SK-N-SH (cell line): Measurements from ENCODE around the gene ASPDH. TPM values are rescaled to one million over a fixed set of nuclear protein-coding genes. Genes with fewer than 3 reads are reported as not detected.

Experiments
- CTCF ChIA-PET: fragments of 300-600, 350-600 bp; formaldehyde crosslinking; extraction: SDS; loops from one replicate; lab custom pipeline; 2021; lab: Yijun Ruan, JAX
- POLR2A ChIA-PET: fragments of 350-600 bp; sonication (Branson Sonifier 250); formaldehyde crosslinking; extraction: SDS; loops from one replicate; lab custom pipeline; 2020; ENCODE audit warnings: antibody characterized with exemption, inconsistent platforms; lab: Yijun Ruan, JAX
- DNase-seq: peaks from one replicate; pipeline ENCODE4 v3.0.0; 2012
- H2AFZ ChIP-seq: fragments of 200-600 bp; sonication (generic); 2 replicates; pipeline ENCODE4 v1.8.1; 2016; ENCODE audit warnings: antibody characterized with exemption, mild to moderate bottlenecking, low read depth
- H3F3A ChIP-seq: fragments of 200-600 bp; sonication (generic); replicated peaks from 2 replicates; pipeline ENCODE3; 2016; ENCODE audit warnings: antibody characterized with exemption, mild to moderate bottlenecking; ENCODE audit not compliant: insufficient read depth
- H3K27ac ChIP-seq, 2 experiments: fragments of 200-500 bp in 1 of 2; fragments of 200-600 bp in 1 of 2; sonication (Bioruptor generic) in 1 of 2; sonication (generic), shearing (Covaris generic) in 1 of 2; 2 replicates each; pipeline versions ENCODE4 v1.5.1 to v1.6.1; 2014 to 2016; ENCODE audit warnings: low read depth in 2 of 2, inconsistent platforms in 1 of 2, low read length in 1 of 2, mild to moderate bottlenecking in 1 of 2, mixed read lengths in 1 of 2
- H3K27me3 ChIP-seq: fragments of 200-600 bp; sonication (generic), shearing (Covaris generic); 2 replicates; pipeline ENCODE4 v1.6.1; 2016; ENCODE audit warnings: mixed run types; ENCODE audit not compliant: insufficient read depth
- H3K36me3 ChIP-seq, 2 experiments: fragments of 200-500 bp in 1 of 2; fragments of 200-600 bp in 1 of 2; sonication (Bioruptor generic) in 1 of 2; sonication (generic) in 1 of 2; replicated peaks in 1 of 2; 2 replicates each; pipeline versions ENCODE3 to v1.5.1; 2014 to 2016; ENCODE audit warnings: low read length in 1 of 2, mild to moderate bottlenecking in 1 of 2; ENCODE audit not compliant: insufficient read depth in 2 of 2, control insufficient read depth in 1 of 2
- H3K4me1 ChIP-seq, 2 experiments: fragments of 200-500 bp in 1 of 2; fragments of 200-600 bp in 1 of 2; sonication (Bioruptor generic) in 1 of 2; sonication (generic), shearing (Covaris generic) in 1 of 2; 2 replicates each; pipeline versions ENCODE4 v1.5.1 to v1.6.1; 2014 to 2016; ENCODE audit warnings: low read depth in 1 of 2, low read length in 1 of 2, mixed run types in 1 of 2; ENCODE audit not compliant: insufficient read depth in 2 of 2, control insufficient read depth in 1 of 2
- H3K4me2 ChIP-seq: fragments of 200-600 bp; sonication (generic), shearing (Covaris generic); 2 replicates; pipeline ENCODE4 v1.6.1; 2017; ENCODE audit warnings: mixed run types
- H3K4me3 ChIP-seq, 2 experiments: fragments of 200-500 bp in 1 of 2; fragments of 200-600 bp in 1 of 2; sonication (Bioruptor generic) in 1 of 2; sonication (generic), shearing (Covaris generic) in 1 of 2; 2 replicates each; pipeline versions ENCODE4 v1.5.1 to v1.8.1; 2014 to 2016; ENCODE audit warnings: low read depth in 2 of 2, inconsistent platforms in 1 of 2, low read length in 1 of 2, mild to moderate bottlenecking in 1 of 2, mixed read lengths in 1 of 2, moderate library complexity in 1 of 2
- H3K79me2 ChIP-seq: fragments of 200-600 bp; sonication (generic); 2 replicates; pipeline ENCODE4 v1.8.1; 2017; ENCODE audit warnings: mild to moderate bottlenecking; ENCODE audit not compliant: insufficient read depth
- H3K9ac ChIP-seq: fragments of 200-600 bp; sonication (generic); 2 replicates; pipeline ENCODE4 v1.6.1; 2017; ENCODE audit warnings: mixed run types
- H3K9me2 ChIP-seq: fragments of 200-600 bp; sonication (generic); 2 replicates; pipeline ENCODE4 v1.6.1; 2017; ENCODE audit warnings: mixed run types
- H3K9me3 ChIP-seq: fragments of 200-600 bp; sonication (generic); 2 replicates; pipeline ENCODE4 v1.6.1; 2017; ENCODE audit warnings: mixed run types, mild to moderate bottlenecking, moderate library complexity
- H4K20me1 ChIP-seq: fragments of 200-600 bp; sonication (generic); 2 replicates; pipeline ENCODE4 v1.6.1; 2017; ENCODE audit warnings: mild to moderate bottlenecking, mixed run types; ENCODE audit not compliant: insufficient read depth
- CHD2 ChIP-seq: fragments of 150-350 bp; IDR thresholded peaks from 2 replicates; pipeline ENCODE4 v1.6.1; 2018; ENCODE audit warnings: low read length; ENCODE audit not compliant: partially characterized antibody
- ELF1 ChIP-seq: IDR thresholded peaks from 2 replicates; pipeline ENCODE4 v1.4.0; 2012
- EZH2phosphoT487 ChIP-seq: fragments of 200-600 bp; sonication (generic); IDR thresholded peaks from 2 replicates; pipeline ENCODE4 v1.6.1; 2017; ENCODE audit warnings: low read depth, mixed run types, mild to moderate bottlenecking, antibody characterized with exemption, moderate library complexity, borderline replicate concordance
- FOXJ3 ChIP-seq: sonication (generic); formaldehyde crosslinking; IDR thresholded peaks from 2 replicates; pipeline ENCODE4 v1.5.1; 2020; ENCODE audit warnings: mild to moderate bottlenecking, missing genetic modification reagents
- GATA2 ChIP-seq: sonication (generic); formaldehyde crosslinking; IDR thresholded peaks from 2 replicates; pipeline ENCODE4 v1.5.0; 2020; ENCODE audit warnings: mild to moderate bottlenecking, missing genetic modification reagents
- JUND ChIP-seq: IDR thresholded peaks from 2 replicates; pipeline ENCODE4 v1.4.0; 2012
- MXI1 ChIP-seq: IDR thresholded peaks from 2 replicates; pipeline ENCODE4 v1.6.1; 2012; ENCODE audit warnings: mild to moderate bottlenecking, low read depth, low read length, improper control_type of control experiment
- RAD21 ChIP-seq: IDR thresholded peaks from 2 replicates; pipeline ENCODE4 v1.6.1; 2012; ENCODE audit warnings: mild to moderate bottlenecking, low read length
- SMC3 ChIP-seq: IDR thresholded peaks from 2 replicates; pipeline ENCODE4 v1.6.1; 2012; ENCODE audit warnings: low read depth, low read length, improper control_type of control experiment
- TCF12 ChIP-seq: IDR thresholded peaks from 2 replicates; pipeline ENCODE4 v1.4.0; 2012
- TEAD4 ChIP-seq: IDR thresholded peaks from 2 replicates; pipeline ENCODE4 v1.4.0; 2012; ENCODE audit warnings: mild to moderate bottlenecking, borderline replicate concordance; ENCODE audit not compliant: insufficient read depth
- WGBS: methylation state at CpG from one replicate; pipeline ENCODE4 v1.1.6; 2017; ENCODE audit warnings: low lambda C conversion rate; 5-methylcytosine and 5-hydroxymethylcytosine counted together
- polyA plus RNA-seq, 3 experiments: library from polyadenylated mRNA; depleted of rRNA; stranded (reverse); fragments of >200 nt; gene quantifications; 2 replicates each; pipeline ENCODE4 v1.2.3, GENCODE V29; 2012
- TF ChIP-seq, protein P1 (sequence below): IDR thresholded peaks from 2 replicates; pipeline ENCODE4 v1.4.0; 2012; ENCODE audit warnings: low read depth, borderline replicate concordance

Gene ASPDH
- polyA plus RNA-seq, 1 of the 3 experiments (the other 2 are of a cell fraction) = 0.07 TPM

DNA sequence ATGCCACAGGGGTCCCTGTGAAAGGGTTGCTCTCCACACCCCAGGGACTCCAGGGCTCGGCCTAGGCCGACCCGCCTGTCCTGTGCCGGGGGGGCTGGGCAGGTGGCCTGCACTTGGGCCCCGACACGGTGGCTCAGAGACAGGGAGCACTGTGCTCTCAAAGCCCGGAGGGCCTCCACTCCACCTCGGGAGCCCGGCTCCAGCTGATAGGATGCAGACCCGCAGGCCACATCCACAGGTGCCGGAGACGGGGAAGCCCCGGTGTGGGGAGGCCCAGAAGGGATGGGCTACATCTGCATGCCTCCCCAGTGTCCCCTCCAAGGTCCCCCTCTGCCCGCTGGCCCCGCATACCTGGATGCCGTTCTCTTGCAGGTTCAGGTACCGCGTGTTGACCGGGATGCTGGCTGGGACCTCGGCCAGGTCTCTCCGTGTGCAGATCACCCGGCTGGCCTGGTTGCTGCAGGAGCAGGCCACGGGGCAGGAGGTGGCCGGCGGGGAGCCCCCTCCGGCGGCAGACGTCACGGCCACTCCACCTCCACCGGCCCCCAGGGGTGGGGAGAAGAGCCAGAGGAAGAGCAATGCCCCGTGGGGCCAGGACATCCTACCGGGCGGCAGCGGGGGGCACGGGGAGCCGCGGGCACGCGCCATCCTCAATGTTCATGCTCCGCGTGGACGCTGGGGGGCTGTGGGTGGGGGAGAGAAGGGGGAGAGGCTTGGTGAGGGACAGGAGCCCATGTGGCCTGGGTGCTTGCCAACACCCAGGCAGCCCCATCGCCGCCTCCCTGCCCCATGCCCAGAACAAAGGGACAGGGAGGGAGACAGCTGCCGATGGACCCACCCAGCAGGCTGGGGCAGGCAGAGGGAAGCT lies 34.7 kb upstream of the ASPDH start:
- Histone ChIP-seq H3K9me2 (no peaks in the 10 kb centered on the region), H3F3A (no peaks in the 10 kb centered on the region), H3K27ac (no peak overlapping the region), H3K27me3 (no peaks in the 10 kb centered on the region), H3K9me3 (no peaks in the 10 kb centered on the region), H2AFZ (no peak overlapping the region), H3K4me2 (no peak overlapping the region), H4K20me1 (peaks cover 6% of the 10 kb centered on the region; the same call in 1 of the 2 replicates), H3K4me1 (peaks cover 0 to 26% of the 10 kb centered on the region in 2 experiments; a peak in 1 of 4 replicates), H3K4me3 (no peak overlapping the region), H3K36me3 (no peaks in the 10 kb centered on the region), H3K9ac (no peak overlapping the region), H3K79me2 (no peaks in the 10 kb centered on the region)
- no peak for DNase-seq
- POLR2A ChIA-PET = interaction anchor here (0.5 kb wide), 1 partner anchor 48 kb away, joined by 4 read pairs; no protein-coding TSS in a partner anchor
- WGBS = 82% methylated on average over 17 of the region's 45 CpGs
- TF ChIP-seq CHD2 (no peak), JUND (no peak), TEAD4 (no peak), MXI1 (no peak), EZH2phosphoT487 (no peak), TCF12 (no peak), FOXJ3 (CRISPR knock-in tag) (no peak)
- CTCF ChIA-PET = interaction anchor here (0.8 to 2.5 kb wide), 8 partner anchors 8 to 51 kb away, joined by 3 to 28 read pairs (median 6); no protein-coding TSS in a partner anchor

DNA sequence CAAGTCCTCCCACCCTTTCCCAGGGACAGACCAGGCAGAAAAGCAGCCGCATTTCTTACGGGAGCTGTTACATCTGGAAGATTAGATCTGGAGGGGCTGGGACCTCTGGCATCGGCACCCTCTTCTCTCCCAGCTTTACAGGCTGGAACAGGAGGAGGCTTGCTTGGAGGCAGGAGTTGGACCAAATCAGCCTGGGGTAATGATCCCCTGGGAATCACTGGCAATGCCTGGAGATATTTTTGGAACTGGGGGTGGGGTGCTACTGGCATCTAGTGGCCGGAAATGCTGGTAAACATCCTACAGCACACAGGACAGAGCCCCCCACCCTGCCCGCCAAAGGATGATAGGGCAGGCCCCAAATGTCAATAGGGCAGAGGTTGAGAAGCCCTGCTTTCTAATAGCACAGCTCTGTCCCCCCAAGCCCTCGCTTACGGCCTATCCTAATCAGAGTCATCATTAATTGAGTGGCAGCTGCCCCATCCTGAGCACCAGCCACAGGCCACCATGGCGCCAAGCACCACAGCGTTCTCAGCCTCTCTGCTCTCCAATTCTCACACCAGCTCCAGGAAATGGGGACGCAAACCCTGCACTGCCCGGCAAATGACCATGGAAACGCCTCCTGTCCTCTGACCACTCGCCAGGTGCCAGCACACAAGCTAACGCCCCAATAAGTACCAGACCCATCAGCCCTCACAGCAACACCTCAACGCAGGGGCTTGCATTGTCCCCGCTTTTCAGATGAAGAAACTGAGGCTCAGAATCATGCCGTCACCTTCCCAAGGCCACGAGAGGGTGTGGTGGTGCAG lies 33.9 kb upstream of the ASPDH start:
- peak; percentile 64 for DNase-seq
- H3K36me3 ChIP-seq = no peaks in the 10 kb centered on the region
- no peak for TF ChIP-seq ELF1
- TF ChIP-seq RAD21 = peak; percentile 39
- TF ChIP-seq, protein P1, sequence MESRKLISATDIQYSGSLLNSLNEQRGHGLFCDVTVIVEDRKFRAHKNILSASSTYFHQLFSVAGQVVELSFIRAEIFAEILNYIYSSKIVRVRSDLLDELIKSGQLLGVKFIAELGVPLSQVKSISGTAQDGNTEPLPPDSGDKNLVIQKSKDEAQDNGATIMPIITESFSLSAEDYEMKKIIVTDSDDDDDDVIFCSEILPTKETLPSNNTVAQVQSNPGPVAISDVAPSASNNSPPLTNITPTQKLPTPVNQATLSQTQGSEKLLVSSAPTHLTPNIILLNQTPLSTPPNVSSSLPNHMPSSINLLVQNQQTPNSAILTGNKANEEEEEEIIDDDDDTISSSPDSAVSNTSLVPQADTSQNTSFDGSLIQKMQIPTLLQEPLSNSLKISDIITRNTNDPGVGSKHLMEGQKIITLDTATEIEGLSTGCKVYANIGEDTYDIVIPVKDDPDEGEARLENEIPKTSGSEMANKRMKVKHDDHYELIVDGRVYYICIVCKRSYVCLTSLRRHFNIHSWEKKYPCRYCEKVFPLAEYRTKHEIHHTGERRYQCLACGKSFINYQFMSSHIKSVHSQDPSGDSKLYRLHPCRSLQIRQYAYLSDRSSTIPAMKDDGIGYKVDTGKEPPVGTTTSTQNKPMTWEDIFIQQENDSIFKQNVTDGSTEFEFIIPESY = no peak
- peak; percentile 56; the same call in 1 of the 2 replicates for TF ChIP-seq GATA2 (CRISPR knock-in tag)
- no peak for TF ChIP-seq SMC3
- no peaks in the 10 kb centered on the region for H3K9me2 ChIP-seq
- H3K4me3 ChIP-seq = no peak overlapping the region
- H3K27me3 ChIP-seq = no peaks in the 10 kb centered on the region
- POLR2A ChIA-PET = interaction anchor here (0.5 kb wide), 1 partner anchor 49 kb away, joined by 4 read pairs; no protein-coding TSS in a partner anchor
- peaks cover 3% of the 10 kb centered on the region; the same call in 1 of the 2 replicates for H4K20me1 ChIP-seq
- H3K9me3 ChIP-seq = no peaks in the 10 kb centered on the region
- no peak overlapping the region for H2AFZ ChIP-seq
- WGBS = 80% methylated on average over 15 of the region's 18 CpGs
- peaks cover 0 to 25% of the 10 kb centered on the region in 2 experiments; a peak in 1 of 4 replicates for H3K4me1 ChIP-seq
- CTCF ChIA-PET = interaction anchor here (0.7 to 2.5 kb wide), 8 partner anchors 9 to 382 kb away, joined by 3 to 28 read pairs (median 4); no protein-coding TSS in a partner anchor
- no peaks in the 10 kb centered on the region for H3F3A ChIP-seq
- no peak overlapping the region for H3K9ac ChIP-seq
- H3K79me2 ChIP-seq = no peaks in the 10 kb centered on the region
- H3K4me2 ChIP-seq = no peak overlapping the region
- H3K27ac ChIP-seq = peak overlapping the region in 1 of 2 experiments; percentile 12; a peak in 1 of 4 replicates
